ENCODE measurements around the gene TRIM22.
A peak's percentile ranks its signal among the peaks of the same experiment; 100 is the strongest.
"Not testable (repeated sequence)": the region's sequence is repeated elsewhere in the genome, so short reads cannot be mapped to it uniquely, and the experiment has no call there.

Gene TRIM22, protein sequence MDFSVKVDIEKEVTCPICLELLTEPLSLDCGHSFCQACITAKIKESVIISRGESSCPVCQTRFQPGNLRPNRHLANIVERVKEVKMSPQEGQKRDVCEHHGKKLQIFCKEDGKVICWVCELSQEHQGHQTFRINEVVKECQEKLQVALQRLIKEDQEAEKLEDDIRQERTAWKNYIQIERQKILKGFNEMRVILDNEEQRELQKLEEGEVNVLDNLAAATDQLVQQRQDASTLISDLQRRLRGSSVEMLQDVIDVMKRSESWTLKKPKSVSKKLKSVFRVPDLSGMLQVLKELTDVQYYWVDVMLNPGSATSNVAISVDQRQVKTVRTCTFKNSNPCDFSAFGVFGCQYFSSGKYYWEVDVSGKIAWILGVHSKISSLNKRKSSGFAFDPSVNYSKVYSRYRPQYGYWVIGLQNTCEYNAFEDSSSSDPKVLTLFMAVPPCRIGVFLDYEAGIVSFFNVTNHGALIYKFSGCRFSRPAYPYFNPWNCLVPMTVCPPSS

DNA sequence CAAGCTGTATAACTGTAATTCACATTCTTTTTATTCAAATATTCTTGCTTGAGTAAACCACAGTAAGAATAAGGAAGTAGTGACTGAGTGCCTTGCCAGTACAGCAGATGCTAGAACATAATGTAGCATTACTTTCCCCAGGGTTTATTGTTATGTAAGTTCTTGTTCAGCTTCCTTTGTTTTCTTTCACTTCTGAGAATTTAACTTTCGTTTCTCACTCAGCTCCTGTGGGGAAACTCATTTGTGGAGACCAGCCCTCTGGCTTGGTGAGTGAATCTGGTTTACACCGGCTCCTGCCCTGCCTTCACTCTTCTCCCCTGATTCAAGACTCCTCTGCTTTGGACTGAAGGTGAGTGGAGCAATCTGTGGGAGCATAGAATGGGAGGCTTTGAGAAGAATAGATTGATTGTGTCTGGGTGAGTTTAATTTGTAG is at the start of gene TRIM22:
Gene TRIM22, plus strand, starts transcription at position 240 of the 433 bp plus-strand sequence. CDS start 6,443 bp downstream, outside the sequence.
- peak; percentile 42 for DNase-seq

DNA sequence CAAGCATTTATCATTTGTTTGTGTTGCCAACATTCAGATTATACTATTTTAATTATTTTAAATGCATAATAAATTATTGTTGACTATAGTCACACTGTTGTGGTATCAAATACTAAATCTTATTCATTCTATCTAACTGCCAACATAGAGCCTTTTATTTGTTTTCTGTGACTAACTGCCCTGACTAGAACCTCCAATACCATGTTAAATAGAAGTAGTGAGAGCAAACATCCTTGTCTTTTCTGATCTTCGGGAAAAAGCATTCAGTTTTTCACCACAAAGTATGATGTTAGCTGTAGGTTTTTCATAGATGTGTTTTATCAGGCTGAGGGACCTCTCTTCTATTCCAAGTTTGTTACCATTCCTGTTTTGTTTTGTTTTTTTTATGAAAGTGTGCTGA is 49.6 kb upstream of the TRIM22 start:
- DNase-seq, result no peak

DNA sequence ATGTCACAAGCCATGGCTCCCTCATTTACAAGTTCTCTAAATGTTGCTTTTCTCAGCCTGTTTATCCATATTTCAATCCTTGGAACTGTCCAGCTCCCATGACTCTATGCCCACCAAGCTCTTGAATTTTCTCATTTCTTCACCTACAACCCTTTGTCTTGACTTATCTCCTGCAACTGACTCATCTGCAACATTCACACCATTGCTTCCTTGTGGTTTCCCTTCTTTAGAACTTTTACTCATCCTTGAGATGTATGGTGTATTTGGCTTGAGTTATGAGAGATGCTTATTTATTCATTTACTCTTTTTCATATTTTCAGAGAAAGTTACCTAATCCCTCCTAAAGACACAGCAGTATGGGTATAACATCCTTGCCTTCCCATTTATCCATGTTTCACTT is 46.0 kb upstream of the TRIM22 start:
- no peak for DNase-seq

DNA sequence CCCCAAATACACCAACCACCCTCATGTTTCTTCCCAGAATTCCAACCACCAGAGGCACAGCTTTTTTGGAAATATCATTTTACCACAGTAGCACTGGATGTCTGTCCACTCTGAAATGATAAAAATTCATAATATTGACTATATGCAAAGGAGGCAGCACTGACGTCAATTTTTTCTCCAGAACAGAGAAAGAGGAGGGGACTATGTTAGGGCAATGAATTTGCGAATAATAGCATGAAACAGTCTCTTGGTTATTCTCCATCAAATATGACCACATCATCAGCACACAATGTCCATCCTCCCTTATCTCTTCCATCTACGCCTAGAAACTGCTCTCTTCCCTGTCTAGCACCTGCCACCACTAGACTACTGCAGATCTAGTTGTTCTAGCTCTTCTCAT is 43.5 kb upstream of the TRIM22 start:
- no peak for DNase-seq

DNA sequence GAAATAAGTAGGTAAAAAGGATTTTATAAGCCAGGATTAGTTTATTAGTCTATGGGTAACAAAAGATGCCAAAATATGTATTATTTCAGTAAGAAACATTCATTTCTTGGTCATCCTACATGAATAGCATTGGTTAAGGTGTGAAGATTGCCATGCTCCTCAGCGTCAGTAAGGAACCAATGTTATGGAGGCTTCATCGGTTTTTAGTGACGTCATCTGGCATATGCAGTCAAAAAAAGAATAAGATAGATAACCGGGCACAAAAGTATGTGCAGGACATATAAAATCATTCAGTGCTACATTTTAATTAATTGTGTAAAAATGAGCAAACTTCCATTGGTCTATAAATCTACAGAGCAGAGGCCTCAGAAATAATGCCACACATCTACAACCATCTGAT is 34.1 kb upstream of the TRIM22 start:
- no peak for DNase-seq

DNA sequence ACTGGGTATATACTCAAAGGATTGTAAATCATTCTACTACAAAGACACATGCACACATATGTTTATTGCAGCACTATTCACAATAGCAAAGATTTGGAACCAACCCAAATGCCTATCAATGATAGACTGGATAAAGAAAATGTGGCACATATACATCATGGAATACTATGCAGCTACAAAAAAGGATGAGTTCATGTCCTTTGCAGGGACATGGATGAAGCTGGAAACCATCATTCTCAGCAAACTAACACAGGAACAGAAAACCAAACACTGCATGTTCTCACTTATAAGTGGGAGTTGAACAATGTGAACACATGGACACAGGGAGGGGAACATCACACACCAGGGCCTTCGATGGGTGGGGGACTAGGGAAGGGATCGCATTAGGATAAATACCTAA is 32.6 kb upstream of the TRIM22 start:
- DNase-seq, result not testable (repeated sequence)

DNA sequence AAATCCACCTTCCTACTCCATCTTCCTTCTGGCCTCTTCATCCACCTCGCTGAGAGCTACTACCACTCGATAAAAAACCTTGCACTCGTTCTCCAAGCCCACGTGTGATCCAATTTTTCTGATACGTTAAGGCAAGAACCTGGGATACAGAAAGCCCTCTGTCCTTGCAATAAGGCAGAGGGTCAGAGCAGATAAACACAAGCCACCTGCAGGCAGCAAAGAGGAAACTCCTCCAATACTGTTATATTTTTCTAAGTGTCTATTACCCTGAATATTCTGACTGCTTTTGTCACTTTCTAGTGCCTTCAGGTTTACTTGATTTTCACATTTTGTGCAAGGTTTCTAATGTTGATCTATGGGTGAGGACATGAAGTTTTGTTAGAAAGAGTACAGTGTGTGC is 31.3 kb upstream of the TRIM22 start:
- DNase-seq, result no peak

DNA sequence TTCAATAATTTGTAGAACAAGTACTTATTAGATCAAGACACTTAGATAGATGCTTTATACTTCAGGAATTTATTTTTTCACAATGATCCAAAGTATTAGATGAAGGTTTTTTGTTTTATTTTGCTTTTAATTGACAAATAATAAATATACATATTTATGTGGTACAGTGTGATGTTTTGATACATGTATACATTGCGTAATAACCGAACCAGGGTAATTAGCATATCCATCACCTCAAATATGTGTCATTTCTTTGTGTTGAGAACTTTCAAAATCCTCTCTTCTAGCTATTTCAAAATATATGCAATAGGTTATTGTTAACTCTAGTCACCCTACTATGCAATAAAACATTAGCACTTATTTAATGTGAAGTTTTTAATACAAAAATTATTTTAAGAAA is 26.1 kb upstream of the TRIM22 start:
- no peak for DNase-seq

DNA sequence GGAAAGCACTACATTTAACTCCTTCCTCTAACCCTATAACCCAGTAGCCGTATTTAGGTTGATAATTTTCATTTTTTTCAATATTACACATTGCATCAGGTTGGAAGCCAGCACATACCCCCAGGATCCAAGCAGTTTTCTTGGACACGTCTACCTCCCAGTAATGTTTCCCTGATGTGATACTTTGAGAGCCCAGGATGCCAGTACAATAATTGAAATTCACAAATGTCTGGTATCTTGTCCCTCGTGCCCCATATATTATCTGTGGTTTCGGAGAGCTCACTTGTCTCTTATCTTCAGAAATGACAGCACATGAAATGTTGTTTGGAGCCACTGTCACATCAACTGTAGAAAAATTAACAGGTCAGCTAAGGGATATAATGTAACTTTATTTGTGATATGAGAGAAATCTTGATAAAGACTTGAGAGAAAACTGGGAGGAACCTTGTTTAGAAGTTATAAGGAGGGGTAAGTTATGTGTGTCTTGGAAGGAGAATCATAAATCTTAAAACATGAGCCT is 24.5 kb upstream of the TRIM22 start:
- DNase-seq, result no peak

DNA sequence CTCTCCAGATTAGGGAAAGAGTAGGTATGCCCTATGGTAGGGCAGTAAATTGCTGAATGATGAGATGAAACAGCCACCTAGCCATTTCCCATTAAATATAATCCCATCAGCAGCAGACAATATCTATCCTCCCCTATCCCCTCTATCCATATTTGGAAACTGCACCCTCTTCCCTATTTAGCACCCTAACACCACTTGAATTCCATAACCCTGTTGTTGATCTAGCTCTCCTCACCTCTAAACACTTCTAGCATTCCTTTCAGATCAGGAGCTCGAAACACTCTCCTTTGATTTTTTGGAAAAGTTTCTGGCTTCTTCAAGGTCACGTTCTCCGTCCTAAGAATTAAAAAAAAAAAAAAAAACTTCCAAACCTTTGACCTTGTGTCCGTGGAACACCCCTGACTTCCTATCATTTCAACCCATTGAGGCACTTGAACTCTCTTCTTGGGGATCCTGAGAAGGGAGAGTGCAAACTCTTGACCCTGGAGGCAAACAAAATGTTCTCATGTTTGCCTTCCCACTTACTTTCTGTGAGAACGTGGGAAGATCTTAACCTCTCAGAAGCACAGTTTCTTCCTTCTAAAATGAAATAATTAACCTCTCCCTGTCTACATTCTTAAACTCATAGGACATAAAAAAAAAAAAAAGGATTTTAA is 23.7 kb upstream of the TRIM22 start:
- no peak for DNase-seq

DNA sequence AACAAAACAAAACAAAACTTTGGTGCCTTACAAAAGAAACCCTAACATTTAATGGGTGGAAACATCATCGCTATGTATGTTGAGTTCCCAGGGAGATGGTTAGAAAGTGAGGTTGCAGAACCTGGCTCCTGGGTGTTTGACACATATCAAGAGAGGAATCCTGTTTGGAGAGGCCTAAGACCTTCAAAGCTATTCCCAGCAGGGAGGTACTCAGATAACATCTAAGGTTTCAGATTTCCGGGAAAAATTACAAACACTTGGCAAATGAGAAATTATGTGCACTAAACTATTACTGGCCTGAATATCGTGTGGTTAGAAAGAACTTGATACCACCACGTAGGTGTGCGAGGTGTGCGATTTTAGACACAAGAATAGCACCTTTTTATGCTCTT is 23.2 kb upstream of the TRIM22 start:
- no peak for DNase-seq

DNA sequence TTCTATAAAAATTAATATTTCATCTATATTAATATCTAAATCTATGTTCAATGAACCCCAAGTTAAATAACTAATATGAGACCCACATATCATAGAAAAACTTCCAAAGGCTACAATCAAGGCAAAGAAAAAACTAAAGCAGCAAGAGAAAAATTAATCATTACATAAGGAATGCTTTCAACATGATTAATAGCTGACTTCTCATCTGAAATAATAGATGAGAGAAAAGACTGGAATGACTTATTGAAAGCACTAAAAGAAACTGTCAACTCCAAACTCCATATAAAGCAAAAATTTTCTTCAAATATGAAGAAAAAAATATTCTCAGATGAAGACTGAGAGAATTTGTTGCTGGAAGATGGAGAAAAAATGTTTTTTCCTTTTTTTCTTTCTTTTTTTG is 17.8 kb upstream of the TRIM22 start:
- no peak for DNase-seq

DNA sequence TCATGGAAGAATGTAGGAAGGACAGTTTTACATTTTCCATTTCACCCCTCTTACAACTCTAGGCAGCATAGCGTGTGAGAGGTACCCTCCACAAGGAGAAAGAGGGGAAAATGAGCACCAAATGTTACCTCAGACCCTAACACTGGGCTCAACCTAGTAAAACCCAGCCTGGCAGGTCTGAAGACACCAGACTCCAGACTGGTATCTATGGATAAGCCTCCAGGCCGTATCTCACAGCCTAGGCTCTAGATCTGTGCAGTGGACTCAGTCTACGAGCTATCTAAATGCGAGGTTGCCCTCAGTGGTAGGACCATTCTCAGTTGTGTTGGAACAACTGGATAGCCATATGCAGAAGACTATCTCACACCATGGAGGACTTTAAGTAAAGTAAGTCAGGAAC is 15.2 kb upstream of the TRIM22 start:
- no peak for DNase-seq

DNA sequence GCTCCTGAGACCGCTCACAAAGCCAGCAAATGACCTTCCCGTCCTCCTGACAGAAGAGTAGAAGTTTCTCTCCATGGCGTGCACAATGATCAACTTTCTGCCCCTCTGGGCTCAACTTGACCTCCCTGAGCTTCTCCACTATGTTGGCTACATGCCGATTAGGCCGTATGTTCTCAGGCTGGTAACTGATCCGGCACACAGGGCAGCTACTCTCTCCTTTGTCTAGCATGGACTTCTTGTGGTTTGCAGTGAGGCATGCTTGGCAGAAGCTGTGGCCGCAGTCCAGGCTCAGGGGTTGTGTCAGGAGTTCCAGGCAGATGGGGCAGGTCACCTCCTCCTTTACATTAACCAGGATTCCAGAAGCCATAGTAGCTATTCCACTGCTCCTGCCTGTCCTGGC is 9.8 kb upstream of the TRIM22 start:
- no peak for DNase-seq

DNA sequence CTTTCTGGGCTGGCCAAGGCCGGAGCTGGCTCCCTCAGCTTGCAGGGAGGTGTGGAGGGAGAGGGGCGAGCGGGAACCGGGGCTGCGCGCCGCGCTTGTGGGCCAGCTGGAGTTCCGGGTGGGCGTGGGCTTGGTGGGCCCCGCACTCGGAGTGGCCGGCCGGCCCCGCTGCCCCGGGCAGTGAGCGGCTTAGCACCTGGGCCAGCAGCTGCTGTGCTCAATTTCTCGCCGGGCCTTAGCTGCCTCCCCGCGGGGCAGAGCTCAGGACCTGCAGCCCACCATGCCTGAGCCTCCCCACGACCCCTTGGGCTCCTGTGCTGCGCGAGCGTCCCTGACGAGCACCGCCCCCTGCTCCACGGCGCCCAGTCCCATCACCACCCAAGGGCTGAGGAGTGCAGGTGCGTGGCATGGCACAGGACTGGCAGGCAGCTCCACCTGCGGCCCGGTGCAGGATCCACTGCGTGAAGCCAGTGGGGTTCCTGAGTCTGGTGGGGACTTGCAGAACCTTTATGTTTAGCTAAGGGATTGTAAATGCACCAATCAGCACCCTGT is 6.6 kb upstream of the TRIM22 start:
- DNase-seq, result not testable (repeated sequence)

DNA sequence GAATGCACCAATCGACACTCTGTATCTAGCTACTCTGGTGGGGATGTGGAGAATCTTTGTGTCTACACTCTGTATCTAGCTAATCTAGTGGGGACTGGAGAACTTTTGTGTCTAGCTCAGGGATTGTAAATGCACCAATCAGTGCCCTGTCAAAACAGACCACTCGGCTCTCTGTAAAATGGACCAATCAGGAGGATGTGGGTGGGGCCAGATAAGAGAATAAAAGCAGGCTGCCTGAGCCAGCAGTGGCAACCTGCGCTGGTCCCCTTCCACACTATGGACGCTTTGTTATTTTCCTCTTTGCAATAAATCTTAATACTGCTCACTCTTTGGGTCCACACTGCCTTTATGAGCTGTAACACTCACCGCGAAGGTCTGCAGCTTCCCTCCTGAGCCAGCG is 6.0 kb upstream of the TRIM22 start:
- DNase-seq, result peak; percentile 31

DNA sequence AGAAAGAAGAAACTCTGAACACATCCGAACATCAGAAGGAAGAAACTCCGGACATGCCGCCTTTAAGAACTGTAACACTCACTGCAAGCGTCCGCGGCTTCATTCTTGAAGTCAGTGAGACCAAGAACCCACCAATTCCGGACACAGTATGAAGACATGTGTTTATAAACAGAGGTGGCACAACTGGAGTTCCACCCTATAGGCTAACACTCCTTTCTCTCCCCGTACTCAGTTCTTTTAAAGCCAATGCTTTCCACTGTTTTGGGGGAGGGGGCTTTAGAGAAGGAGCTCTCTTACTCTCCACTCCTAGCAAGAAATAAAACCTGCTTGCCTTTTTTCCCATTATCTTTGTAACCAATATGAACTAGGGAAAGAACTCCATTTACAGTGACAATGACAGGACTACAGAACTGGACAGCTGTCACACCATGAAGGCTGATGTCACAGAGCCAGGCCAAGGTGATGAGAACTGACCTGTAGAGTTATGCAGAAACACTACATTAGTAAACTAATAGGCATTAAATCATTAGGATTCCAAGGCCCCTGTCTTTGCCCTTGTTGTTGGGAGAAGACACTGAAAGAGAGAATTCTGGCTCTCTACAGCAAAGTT is 5.4 kb upstream of the TRIM22 start:
- no peak for DNase-seq

DNA sequence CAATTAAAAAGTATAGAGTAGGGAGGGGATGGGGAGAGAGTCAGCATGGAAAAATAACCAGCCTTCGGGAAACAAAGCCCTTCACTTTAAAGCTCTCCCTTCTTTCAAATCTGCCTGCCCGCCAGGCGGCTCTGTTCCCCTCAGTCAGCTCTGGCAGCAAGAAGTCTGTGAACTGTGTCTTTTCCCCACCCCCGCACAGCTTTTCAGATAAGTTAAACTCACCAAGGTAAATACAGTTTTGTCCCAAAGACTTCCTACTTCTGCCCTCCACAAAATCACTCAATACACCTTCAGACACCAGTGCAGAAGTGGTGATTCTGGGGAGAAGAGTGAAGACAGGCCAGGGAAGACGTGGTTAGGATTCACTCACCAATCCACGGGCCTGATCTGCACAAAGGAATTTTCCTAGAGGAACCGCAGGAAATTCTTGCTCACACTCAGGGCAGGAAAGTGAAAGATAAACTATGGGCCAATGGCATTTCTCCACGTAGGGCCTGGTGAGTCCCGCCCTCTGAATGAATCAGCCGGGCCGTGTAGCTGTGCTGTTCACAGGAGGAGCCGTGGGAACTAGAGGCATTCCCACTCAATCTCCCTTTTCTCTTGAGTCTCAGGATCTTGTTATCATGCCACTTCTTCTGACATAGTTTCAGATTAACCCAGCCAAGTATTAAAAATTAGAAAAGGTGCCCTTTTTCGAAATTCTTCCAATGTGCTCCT is 4.8 kb upstream of the TRIM22 start, which contains the start of gene TRIM5:
Gene TRIM5, minus strand, starts transcription at position 429 of the 717 bp plus-strand sequence. CDS start 4,897 bp downstream, outside the sequence.
- peak; percentile 81 for DNase-seq

DNA sequence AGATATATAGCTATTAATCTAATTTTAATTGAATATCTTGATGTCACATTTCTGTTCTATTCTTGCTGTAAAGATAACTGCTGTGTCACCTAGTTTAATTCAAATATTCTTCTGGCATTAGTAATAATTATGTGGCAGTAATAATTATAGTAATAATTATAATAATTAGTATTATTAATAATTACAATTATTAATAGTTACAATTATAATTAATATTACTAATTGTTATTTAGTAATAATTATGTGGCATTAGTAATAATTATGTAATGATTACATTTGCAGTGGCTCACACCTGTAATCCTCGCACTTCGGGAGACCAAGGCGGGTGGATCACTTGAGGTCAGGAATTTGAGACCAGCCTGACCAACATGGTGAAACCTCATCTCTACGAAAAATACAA is 3.2 kb upstream of the TRIM22 start:
- no peak for DNase-seq

DNA sequence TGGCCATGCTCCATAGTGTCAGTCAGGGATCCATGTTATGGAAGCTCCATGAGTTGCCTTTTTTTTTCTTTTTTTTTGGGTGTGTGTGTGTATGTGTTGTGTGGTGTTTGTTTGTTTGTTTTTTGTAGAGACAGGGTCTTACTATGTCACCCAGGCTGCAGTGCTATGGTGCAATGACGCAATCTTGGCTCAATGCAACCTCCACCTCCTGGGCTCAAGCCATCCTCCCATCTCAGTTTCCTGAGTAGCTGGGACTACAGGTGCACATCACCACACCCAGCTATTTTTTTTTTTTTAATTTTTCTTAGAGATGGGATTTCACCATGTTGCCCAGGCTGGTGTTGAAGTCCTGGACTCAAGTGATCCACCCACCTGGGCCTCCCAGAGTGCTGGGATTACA is 1.1 kb upstream of the TRIM22 start:
- DNase-seq, result no peak

DNA sequence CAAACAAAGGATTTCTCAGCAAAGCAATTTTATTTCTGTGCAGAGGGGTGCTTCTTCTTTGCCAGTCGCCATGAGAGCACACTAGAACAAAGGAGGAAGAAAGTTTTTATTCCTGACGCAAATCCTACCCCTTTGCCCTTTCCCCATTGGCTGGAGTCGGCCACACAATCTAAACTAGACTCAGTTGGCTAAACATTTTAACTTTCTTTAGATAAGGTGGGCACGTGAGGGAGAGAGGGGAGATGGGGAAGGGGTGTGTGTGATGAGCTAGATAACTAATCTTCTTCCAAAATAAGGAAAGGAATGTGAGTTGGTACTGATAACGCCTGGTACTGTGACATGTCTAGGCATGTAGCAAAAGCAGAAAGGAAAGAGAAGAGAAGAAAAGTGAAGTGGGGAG is 626 bp downstream of the TRIM22 start:
- no peak for DNase-seq

DNA sequence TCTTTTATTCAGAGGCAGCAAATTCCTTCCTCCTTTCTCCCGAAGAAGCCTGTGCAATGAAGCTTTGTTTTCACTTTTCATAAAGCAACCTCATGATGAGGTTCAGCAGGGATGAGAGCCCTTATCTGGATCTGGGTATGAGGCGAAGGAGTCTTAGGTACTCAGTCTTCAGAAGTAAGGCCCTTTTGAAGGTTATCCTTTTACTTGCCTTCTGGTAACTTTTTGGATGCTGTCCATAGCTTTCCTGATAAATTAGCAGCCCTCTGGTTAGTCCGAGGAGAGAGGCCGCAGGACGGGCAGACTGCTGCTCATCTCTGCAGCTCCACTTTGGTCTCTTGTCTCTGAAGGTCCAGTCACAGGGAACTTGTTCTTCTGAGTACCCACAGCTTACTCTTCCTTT is 1.1 kb downstream of the TRIM22 start:
- DNase-seq, result no peak

Measured in stimulated activated naive CD4-positive, alpha-beta T cell treated with Interleukin-2 at 50 U/mL for 16 hours (primary cell).